OCI-LY3 (cell line): Measurements from ENCODE around the gene MAMDC2.

Experiments
- H2AFZ ChIP-seq: fragments of 200-600, 300-600 bp; shearing (Covaris generic); 2 replicates; pipeline ENCODE4 v1.6.0; 2014; ENCODE audit warnings: antibody characterized with exemption, low read depth, low read length
- H3K27ac ChIP-seq: fragments of 200-600, 300-600 bp; sonication (generic); 2 replicates; pipeline ENCODE4 v1.5.1; 2014; ENCODE audit warnings: mild to moderate bottlenecking, low read length, moderate library complexity, mixed read lengths
- H3K27me3 ChIP-seq: fragments of 200-600, 300-600 bp; sonication (generic); 2 replicates; pipeline ENCODE4 v1.6.1; 2014; ENCODE audit warnings: low read depth, low read length, mixed read lengths
- H3K36me3 ChIP-seq: fragments of 200-600, 300-600 bp; sonication (generic); replicated peaks from 2 replicates; pipeline ENCODE3; 2014; ENCODE audit warnings: low read depth, low read length, mixed read lengths
- H3K4me1 ChIP-seq: fragments of 300-600, 200-600 bp; sonication (generic); 2 replicates; pipeline ENCODE4 v1.6.1; 2014; ENCODE audit warnings: low read length, mixed read lengths
- H3K4me2 ChIP-seq: fragments of 200-600, 300-600 bp; sonication (generic); 2 replicates; pipeline ENCODE4 v1.6.1; 2014; ENCODE audit warnings: low read length, mixed read lengths
- H3K4me3 ChIP-seq: fragments of 300-600, 200-600 bp; sonication (generic); 2 replicates; pipeline ENCODE4 v1.5.1; 2014; ENCODE audit warnings: antibody characterized with exemption, mild to moderate bottlenecking, low read length, moderate library complexity
- H3K79me2 ChIP-seq: fragments of 300-600, 200-600 bp; shearing (Covaris generic); 2 replicates; pipeline ENCODE4 v1.6.1; 2014; ENCODE audit warnings: mild to moderate bottlenecking, low read length, mixed read lengths
- H3K9ac ChIP-seq: fragments of 300-600, 200-600 bp; shearing (Covaris generic); 2 replicates; pipeline ENCODE4 v1.6.0; 2014; ENCODE audit warnings: mild to moderate bottlenecking, low read length, moderate library complexity
- H3K9me3 ChIP-seq: fragments of 200-600, 300-600 bp; shearing (Covaris generic); 2 replicates; pipeline ENCODE4 v1.6.1; 2014; ENCODE audit warnings: low read length, mixed read lengths; ENCODE audit not compliant: insufficient read depth
- H4K20me1 ChIP-seq: fragments of 200-600, 300-600 bp; sonication (generic); 2 replicates; pipeline ENCODE4 v1.6.1; 2016; ENCODE audit warnings: low read length, mixed read lengths; ENCODE audit not compliant: insufficient read depth
- CTCF ChIP-seq: fragments of 200-600, 300-600 bp; sonication (generic); IDR thresholded peaks from 2 replicates; pipeline ENCODE4 v1.5.1; 2014; ENCODE audit warnings: antibody characterized with exemption, low read length, low read depth
- EZH2phosphoT487 ChIP-seq: fragments of 200-600 bp; shearing (Covaris generic); IDR thresholded peaks from 2 replicates; pipeline ENCODE4 v1.6.1; 2018; ENCODE audit warnings: antibody characterized with exemption, mixed run types, low read depth

Gene MAMDC2

GRCh38 chr9:70152350-70152749 is 108.7 kb downstream of the MAMDC2 start:
- Histone ChIP-seq H3K4me2 (no peak overlapping the region), H3K4me1 (no peaks in the 10 kb centered on the region), H4K20me1 (no peaks in the 10 kb centered on the region), H3K79me2 (no peaks in the 10 kb centered on the region), H3K27ac (no peak overlapping the region), H3K9ac (no peak overlapping the region), H3K9me3 (no peaks in the 10 kb centered on the region), H2AFZ (no peak overlapping the region), H3K4me3 (no peak overlapping the region), H3K27me3 (peaks cover 20% of the 10 kb centered on the region; the same call in 1 of the 2 replicates), H3K36me3 (no peaks in the 10 kb centered on the region)
- TF ChIP-seq CTCF (no peak), EZH2phosphoT487 (no peak)

- H3K4me1 ChIP-seq = no peaks in the 10 kb centered on the region
- H3K79me2 ChIP-seq = no peaks in the 10 kb centered on the region
- H3K4me3 ChIP-seq = no peak overlapping the region
- no peak overlapping the region for H3K4me2 ChIP-seq
- peaks cover 20% of the 10 kb centered on the region; the same call in 1 of the 2 replicates for H3K27me3 ChIP-seq
- H4K20me1 ChIP-seq = no peaks in the 10 kb centered on the region
- no peak overlapping the region for H3K27ac ChIP-seq
- TF ChIP-seq CTCF (no peak), EZH2phosphoT487 (no peak)
- H3K36me3 ChIP-seq = no peaks in the 10 kb centered on the region
- no peak overlapping the region for H2AFZ ChIP-seq
- H3K9ac ChIP-seq = no peak overlapping the region
- H3K9me3 ChIP-seq = no peaks in the 10 kb centered on the region
Measured at GRCh38 chr9:70156729-70157128, 113.1 kb downstream of the MAMDC2 start.

DNA sequence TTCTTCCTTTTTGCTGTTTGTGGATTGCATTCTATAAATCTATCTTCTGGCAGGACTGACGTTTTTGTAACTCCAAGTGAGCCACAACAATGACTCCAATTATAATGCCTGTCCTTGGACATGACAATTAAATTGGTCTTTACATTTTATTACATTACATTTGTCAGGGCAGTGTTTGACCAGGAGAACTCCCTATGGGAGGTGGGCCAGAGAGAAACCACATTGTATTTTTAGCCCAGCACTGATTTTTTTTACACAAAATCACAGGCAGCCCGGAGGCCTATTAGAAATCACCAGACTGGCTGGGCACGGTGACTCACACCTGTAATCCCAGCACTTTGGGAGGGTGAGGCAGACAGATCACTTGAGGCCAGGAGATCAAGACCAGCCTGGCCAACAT is 116.0 kb downstream of the MAMDC2 start:
- Histone ChIP-seq H3K4me2 (no peak overlapping the region), H3K9me3 (no peaks in the 10 kb centered on the region), H4K20me1 (no peaks in the 10 kb centered on the region), H3K4me3 (no peak overlapping the region), H2AFZ (no peak overlapping the region), H3K27me3 (peaks cover 13% of the 10 kb centered on the region; the same call in 1 of the 2 replicates), H3K9ac (no peak overlapping the region), H3K36me3 (no peaks in the 10 kb centered on the region), H3K4me1 (no peaks in the 10 kb centered on the region), H3K79me2 (no peaks in the 10 kb centered on the region), H3K27ac (no peak overlapping the region)
- no peak for TF ChIP-seq CTCF
- TF ChIP-seq EZH2phosphoT487 = no peak

- no peaks in the 10 kb centered on the region for H3K9me3 ChIP-seq
- no peak overlapping the region for H3K4me2 ChIP-seq
- H2AFZ ChIP-seq = no peak overlapping the region
- no peaks in the 10 kb centered on the region for H3K36me3 ChIP-seq
- TF ChIP-seq CTCF (no peak), EZH2phosphoT487 (no peak)
- H3K27me3 ChIP-seq = peaks cover 9% of the 10 kb centered on the region; the same call in 1 of the 2 replicates
- no peak overlapping the region for H3K4me3 ChIP-seq
- no peak overlapping the region for H3K9ac ChIP-seq
- H3K27ac ChIP-seq = no peak overlapping the region
- no peaks in the 10 kb centered on the region for H4K20me1 ChIP-seq
- H3K79me2 ChIP-seq = no peaks in the 10 kb centered on the region
- no peaks in the 10 kb centered on the region for H3K4me1 ChIP-seq
Measured at GRCh38 chr9:70160686-70161600, 117.3 kb downstream of the MAMDC2 start.
